Esophagus muscularis mucosa (tissue), 4 donors: ENCODE measurements around the gene CHKA.

ENCODE experiments used
- EP300 ChIP-seq: sonication (generic); formaldehyde crosslinking; IDR thresholded peaks from one replicate; pipeline ENCODE4 v1.6.1; 2017; ENCODE audit warnings: antibody characterized with exemption
- POLR2A ChIP-seq: fragments of 450-650 bp; IDR thresholded peaks from one replicate; pipeline ENCODE4 v1.6.1; 2017; ENCODE audit warnings: antibody characterized with exemption, moderate library complexity, mild to moderate bottlenecking, low read depth
- POLR2AphosphoS5 ChIP-seq, 2 donors: sonication (generic); formaldehyde crosslinking; IDR thresholded peaks; one replicate each; pipeline ENCODE4 v1.6.1; 2017; ENCODE audit warnings: antibody characterized with exemption in 2 of 2
- TF ChIP-seq, protein P1 (sequence below), 3 experiments: fragments of 200-600 bp in 2 of 3; fragments of 450-650 bp in 1 of 3; sonication (generic) in 2 of 3; IDR thresholded peaks; one replicate each; pipeline ENCODE4 v1.5.1; 2017 to 2019; ENCODE audit warnings: antibody characterized with exemption in 3 of 3, mild to moderate bottlenecking in 2 of 3, moderate library complexity in 1 of 3

DNA sequence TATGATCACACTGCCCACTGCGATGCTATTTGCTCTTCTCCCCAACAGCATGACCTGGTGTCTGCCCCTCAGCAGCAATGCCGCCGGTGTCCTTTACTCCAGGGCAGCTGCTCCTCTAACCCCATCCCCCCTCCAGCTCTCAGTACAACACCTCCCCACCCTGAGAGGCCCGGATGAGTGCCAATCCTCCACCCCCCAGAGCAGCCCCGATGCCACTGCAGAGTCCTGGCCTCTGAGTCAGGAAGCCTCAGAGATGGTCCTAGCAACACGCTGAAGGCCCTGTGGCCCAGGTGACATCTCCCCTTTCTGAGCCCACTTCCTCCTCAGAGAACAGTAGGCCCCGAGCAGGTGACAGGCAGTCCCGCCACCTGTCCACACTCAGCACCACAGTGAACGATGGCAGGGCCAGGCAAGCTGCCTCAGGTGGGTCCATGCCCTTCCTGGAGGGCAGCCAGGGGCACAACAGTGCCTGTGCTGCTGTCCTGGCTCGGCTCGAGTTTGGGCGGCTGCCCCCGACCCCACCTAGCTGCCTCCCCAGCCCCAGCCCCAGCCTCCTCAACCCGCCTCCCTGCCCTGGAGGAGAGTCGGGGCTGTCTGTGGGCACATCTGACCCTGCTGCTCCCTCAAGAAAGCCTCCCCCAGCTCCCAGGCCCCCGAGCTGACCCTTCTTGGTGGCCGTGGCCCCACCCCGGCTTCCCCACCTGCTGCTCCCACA lies 94.6 kb downstream of the CHKA start:
- TF ChIP-seq POLR2AphosphoS5 (IDR thresholded peaks at IDR 0.05) (no peak), POLR2A (no peak), EP300 (no peak)
- TF ChIP-seq, protein P1, sequence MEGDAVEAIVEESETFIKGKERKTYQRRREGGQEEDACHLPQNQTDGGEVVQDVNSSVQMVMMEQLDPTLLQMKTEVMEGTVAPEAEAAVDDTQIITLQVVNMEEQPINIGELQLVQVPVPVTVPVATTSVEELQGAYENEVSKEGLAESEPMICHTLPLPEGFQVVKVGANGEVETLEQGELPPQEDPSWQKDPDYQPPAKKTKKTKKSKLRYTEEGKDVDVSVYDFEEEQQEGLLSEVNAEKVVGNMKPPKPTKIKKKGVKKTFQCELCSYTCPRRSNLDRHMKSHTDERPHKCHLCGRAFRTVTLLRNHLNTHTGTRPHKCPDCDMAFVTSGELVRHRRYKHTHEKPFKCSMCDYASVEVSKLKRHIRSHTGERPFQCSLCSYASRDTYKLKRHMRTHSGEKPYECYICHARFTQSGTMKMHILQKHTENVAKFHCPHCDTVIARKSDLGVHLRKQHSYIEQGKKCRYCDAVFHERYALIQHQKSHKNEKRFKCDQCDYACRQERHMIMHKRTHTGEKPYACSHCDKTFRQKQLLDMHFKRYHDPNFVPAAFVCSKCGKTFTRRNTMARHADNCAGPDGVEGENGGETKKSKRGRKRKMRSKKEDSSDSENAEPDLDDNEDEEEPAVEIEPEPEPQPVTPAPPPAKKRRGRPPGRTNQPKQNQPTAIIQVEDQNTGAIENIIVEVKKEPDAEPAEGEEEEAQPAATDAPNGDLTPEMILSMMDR (IDR thresholded peaks at IDR 0.05): no peak
